OCI-LY3 (cell line): ENCODE measurements around the gene SIN3A.

Source experiments
- CTCF ChIP-seq: fragments of 200-600, 300-600 bp; sonication (generic); IDR thresholded peaks from 2 replicates; pipeline ENCODE4 v1.5.1; 2014; ENCODE audit warnings: antibody characterized with exemption, low read length, low read depth
- EZH2phosphoT487 ChIP-seq: fragments of 200-600 bp; shearing (Covaris generic); IDR thresholded peaks from 2 replicates; pipeline ENCODE4 v1.6.1; 2018; ENCODE audit warnings: antibody characterized with exemption, mixed run types, low read depth

GRCh38 chr15:75347222-75348033 is 104.1 kb downstream of the SIN3A start:
- no peak for TF ChIP-seq CTCF
- no peak for TF ChIP-seq EZH2phosphoT487
